Glomerular endothelial cell (primary cell): Measurements from ENCODE around the gene DPPA3. TPM values are rescaled to one million over a fixed set of nuclear protein-coding genes. Genes with fewer than 3 reads are reported as not detected.
"Not testable (repeated sequence)": the region's sequence is repeated elsewhere in the genome, so short reads cannot be mapped to it uniquely, and the experiment has no call there.

Source experiments
- DNase-seq: peaks from one replicate; pipeline ENCODE4 v3.0.0-alpha.2; 2011; ENCODE audit warnings: low read depth, low spot score; ENCODE audit errors: extremely low read depth
- total RNA-seq: library from RNA; depleted of rRNA; stranded (reverse); fragments of >200 nt; gene quantifications from 2 replicates; pipeline ENCODE4 v1.2.3, GENCODE V29; 2015

DPPA3 gene
- total RNA-seq, 1 donor from 2014 or later = not detected

DNA sequence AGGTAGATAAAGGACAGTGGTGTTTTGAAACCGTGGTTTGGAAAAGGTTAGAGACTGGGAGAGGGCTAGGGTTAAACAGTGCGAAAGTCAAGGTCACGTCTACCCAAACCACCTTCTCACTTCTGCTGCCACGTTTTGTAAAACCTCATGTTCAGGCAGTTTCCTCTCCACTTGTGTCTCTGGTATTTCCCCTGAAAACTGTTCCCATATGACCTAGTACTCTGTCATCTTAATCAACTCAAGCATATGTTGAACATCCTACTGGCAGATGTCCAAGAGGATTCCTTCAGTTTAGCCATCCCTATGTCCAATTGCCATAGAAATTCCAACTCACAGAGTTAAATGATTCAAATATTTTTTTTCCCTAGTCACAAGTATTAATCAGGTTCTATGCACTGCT is 18.5 kb downstream of the DPPA3 start:
- DNase-seq = no peak

- DNase-seq = not testable (repeated sequence)
Measured at GRCh38 chr12:7730984-7731383, 19.8 kb downstream of the DPPA3 start.

DNA sequence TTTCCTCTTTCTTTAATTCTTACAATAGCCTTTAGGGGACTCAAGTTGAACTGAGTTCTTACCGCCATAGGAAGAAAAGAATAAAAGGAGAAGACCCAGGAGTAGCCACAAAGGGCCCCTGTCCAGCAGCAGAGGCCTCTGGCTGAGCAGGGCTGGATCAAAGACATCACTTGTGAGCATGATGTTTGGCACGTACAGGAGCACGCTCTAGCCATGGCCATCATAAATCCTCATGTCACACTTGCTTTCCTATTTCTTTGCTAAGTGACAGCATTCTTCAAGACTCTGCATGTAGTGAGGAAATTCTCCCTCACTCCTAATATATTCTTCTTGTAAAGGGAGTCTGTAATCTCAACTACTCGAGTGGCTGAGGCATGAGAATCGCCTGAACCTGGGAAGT is 20.3 kb downstream of the DPPA3 start:
- DNase-seq = no peak

DNA sequence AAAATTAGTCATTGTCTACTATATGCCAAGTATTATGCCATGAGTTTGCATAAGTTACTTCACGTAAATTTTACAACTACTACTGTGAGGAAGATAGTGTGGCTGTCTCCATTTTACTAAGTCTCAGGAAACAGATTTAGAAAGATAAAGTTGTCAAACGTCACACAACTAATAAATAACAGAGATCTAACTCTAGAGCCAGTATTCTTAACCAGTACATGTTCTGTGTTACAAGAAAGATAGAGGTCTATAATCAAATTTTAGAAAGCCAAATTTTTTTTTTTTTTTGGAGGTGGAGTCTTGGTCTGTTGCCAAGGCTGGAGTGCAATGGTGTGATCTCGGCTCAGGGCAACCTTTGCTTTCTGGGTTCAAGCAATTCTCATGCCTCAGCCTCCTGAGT is 21.8 kb downstream of the DPPA3 start:
- no peak for DNase-seq

- DNase-seq = no peak
Measured at GRCh38 chr12:7747246-7747645, 36.0 kb downstream of the DPPA3 start, which contains the start of gene CLEC4C. TSS of gene CLEC4C (minus strand) at chr12:7747375. CDS start at chr12:7747348, 27 bp downstream.

DNA sequence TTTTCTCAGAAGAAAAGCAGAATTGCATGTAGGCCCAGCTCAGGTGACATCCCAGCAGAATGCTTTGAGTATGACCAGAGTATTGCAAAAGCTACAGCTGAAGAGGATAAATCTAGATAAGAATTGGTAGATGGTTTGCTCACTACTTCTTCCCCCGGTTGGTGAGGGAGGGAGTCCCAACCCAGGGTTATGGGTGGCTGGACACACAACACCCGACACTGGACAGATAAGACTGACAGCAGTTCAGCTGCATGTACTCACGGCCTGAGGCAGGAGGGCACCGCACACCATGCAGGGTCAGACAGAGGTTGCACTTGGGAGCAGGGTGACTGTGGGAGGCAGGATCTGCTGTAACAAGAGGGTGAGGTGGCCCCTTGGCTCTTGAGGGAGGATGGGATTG is 37.6 kb downstream of the DPPA3 start:
- no peak for DNase-seq

DNA sequence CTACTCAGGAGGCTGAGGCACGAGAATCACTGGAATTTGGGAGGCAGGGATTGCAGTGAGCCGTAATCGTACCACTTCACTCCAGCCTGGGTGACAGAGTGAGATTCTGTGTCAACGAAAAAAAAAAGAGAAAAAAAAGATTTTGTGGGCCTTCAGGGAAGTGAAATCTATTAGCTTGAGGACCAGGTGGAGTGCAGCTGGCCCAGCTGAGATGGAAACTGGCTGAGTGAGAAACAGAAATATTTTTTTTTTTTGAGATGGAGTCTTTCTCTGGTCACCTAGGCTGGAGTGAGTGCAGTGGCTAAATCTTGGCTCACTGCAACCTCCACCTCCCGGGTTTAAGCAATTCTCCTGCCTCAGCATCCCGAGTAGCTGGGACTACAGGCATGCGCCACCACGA is 38.2 kb downstream of the DPPA3 start:
- DNase-seq = no peak

DNA sequence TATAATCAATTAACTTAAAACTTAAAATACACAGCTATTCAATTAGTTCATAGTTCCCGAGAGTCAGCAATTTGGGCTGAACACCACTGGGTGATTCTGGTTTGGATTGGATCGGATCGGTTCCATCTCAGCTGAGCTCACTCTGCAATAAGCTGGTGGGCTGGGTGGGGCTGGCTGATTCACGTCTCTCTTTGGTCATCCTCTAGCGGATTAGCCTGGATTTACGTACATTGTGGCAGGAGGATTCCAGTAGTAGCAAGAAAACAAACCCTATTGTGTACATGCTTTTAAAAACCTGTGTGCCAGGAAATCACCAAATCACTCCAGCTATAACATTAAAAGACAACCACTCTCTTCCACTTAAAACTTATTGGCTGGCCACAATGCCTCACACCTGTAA is 39.1 kb downstream of the DPPA3 start:
- no peak for DNase-seq

DNA sequence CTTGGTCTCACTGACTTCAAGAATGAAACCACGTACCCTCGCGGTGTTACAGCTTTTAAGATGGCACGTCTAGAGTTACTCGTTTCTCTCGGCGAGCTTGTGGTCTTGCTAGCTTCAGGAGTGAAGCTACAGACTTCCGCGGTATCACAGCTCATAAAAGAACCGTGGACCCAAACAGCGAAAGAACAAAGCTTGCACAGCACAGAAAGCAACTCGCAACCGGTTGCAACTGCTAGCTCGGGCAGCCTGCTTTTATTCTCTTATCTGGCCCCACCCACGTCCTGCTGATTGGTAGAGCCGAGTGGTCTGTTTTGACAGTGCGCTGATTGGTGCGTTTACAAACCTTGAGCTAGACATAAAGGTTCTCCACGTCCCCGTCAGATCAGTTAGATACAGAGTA is 40.2 kb downstream of the DPPA3 start:
- no peak for DNase-seq

- not testable (repeated sequence) for DNase-seq
Measured at GRCh38 chr12:7751941-7752922, 41.0 kb downstream of the DPPA3 start.

DNA sequence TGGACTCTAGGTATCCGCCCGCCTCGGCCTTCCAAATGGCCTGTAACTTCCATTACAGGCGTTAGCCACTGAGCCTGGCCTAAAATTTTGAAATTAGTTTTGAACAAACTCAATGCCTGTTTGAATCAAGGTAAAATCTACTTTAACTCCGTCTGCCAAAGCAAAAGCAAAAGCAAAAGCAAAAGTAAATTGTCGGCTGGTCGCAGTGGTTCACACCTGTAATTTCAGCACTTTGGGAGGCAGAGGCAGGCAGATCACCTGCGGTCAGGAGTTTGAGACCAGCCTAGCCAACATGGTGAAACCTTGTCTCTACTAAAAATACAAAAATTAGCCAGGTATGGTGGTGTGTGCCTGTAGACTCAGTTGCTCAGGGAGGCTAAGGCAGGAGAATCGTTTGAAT is 44.4 kb downstream of the DPPA3 start:
- not testable (repeated sequence) for DNase-seq

DNA sequence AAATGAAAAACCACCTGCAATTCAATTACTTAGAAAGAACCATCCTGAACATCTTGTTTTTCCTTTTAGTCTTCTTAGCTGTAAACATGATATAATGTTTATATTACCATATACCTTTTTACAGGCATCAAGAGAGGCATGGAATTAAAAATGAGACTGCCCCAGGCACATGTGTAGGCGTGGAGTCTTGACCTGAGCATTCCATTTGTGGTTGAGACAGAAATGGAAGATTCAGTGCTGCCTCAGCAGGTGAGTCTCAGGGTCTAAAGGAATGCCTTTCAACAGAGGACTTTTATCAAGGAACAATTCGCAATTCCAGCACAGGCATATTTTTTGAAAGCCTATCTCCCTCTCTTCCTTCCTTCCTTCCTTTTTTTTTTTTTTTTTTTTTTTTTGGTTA is 45.8 kb downstream of the DPPA3 start:
- DNase-seq = no peak

DNA sequence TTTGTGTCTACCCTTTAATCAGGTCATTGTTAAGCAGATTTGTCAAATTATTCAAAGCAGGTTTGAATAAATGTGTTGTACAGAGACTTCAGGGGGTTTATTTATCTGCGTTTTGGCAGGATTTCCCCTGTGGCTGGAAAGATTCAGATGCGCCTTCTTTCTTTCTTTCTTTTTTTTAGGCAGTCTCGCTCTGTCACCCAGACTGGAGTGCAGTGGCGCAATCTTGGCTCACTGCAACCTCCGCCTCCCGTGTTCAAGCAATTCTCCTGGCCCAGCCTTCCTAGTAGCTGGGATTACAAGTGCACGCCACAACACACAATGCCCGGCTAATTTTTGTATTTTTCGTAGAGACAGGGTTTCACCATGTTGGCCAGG is 47.5 kb downstream of the DPPA3 start:
- no peak for DNase-seq

Other genes starting within 250 kb of the DPPA3 start
- not detected in 2 replicates for gene CD163, start 207.7 kb upstream of the DPPA3 start, total RNA-seq
- not detected in 2 replicates for gene APOBEC1, start 45.5 kb upstream of the DPPA3 start, total RNA-seq
- 0.53 and 0.78 TPM in 2 replicates for gene GDF3, start 15.7 kb upstream of the DPPA3 start, total RNA-seq
- gene CLEC4C, start 35.9 kb downstream of the DPPA3 start, total RNA-seq = not detected in 2 replicates
- gene NANOGNB, start 53.8 kb downstream of the DPPA3 start, total RNA-seq = not detected in 2 replicates
- 0.82 TPM in 1 of 2 replicates, not detected in the other for gene NANOG, start 78.0 kb downstream of the DPPA3 start, total RNA-seq
- not detected in 2 replicates for gene SLC2A14, start 161.5 kb downstream of the DPPA3 start, total RNA-seq
- gene SLC2A3, start 224.8 kb downstream of the DPPA3 start, total RNA-seq = 21.3 and 25.8 TPM in 2 replicates